ENCODE data around the gene FKBP9. TPM values are rescaled to one million over a fixed set of nuclear protein-coding genes. Genes with fewer than 3 reads are reported as not detected.

The FKBP9 gene
- total and polyA plus RNA-seq, 2 of the 8 experiments (the other 6 are each of a cell fraction or from before 2014, with no cell fraction given), result 7.2 to 10.1 TPM

DNA sequence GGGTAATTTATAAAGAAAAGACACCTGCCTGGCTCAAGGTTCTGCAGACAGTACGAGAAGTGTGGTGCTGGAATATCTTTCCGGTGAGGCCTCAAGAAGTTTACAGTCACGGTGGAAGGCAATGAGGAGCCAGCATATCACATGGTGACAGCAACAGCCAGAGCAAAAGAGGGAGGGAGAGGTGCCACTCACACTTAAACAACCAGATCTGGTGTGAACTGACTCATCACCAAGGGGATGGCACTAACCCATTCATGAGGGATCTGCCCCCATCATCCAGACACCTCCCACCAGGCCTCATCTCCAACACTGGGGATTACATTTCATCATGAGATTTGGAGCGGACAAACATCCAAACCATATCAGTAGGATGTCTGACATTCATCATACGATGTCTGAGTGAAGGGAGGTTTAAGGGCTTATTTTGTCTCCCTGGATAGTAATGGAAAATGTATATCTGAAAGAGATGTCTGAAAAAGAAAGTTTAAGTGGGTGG is 42.2 kb upstream of the FKBP9 start (continued):
- no peak for TF ChIP-seq TBP (IDR thresholded peaks at IDR 0.05; ENCODE audit: low read depth, low read length)
- no peak for TF ChIP-seq POLR2A (IDR thresholded peaks at IDR 0.05; ENCODE audit: control extremely low read depth in 1 of 2, low read depth in 2 of 2, low read length in 2 of 2)

Data from H1 (cell line).